NCI-H446 (cell line): Measurements from ENCODE around the gene STK38L.

Experiments
- DNase-seq, 2 experiments: peaks; one replicate each; lab custom pipeline; 2025; lab: John Stamatoyannopoulos, UW

Gene STK38L

GRCh38 chr12:27319848-27320247, 75.8 kb downstream of the STK38L start:
- DNase-seq: no peak

GRCh38 chr12:27324530-27324929, 80.4 kb downstream of the STK38L start:
- no peak for DNase-seq

- no peak for DNase-seq
These were observed 86.8 kb downstream of the STK38L start for GRCh38 chr12:27330846-27331245.

- DNase-seq: peak in 1 of 2 experiments; percentile 6
These were observed 87.3 kb downstream of the STK38L start for GRCh38 chr12:27331291-27331926.

GRCh38 chr12:27331927-27332324, 87.8 kb downstream of the STK38L start:
- DNase-seq: no peak

GRCh38 chr12:27332407-27332713, 88.3 kb downstream of the STK38L start:
- DNase-seq: no peak

GRCh38 chr12:27332714-27333402, 88.8 kb downstream of the STK38L start, which contains the start of gene BMAL2:
Gene BMAL2, plus strand, starts transcription at chr12:27332836. Its CDS starts 237 bp downstream, at chr12:27333073.
- peak in 1 of 2 experiments; percentile 79 for DNase-seq

- DNase-seq: no peak
These were observed 89.4 kb downstream of the STK38L start for GRCh38 chr12:27333403-27334009.

GRCh38 chr12:27334042-27334720, 90.1 kb downstream of the STK38L start:
- no peak for DNase-seq

GRCh38 chr12:27334721-27335082, 90.6 kb downstream of the STK38L start:
- no peak for DNase-seq

- no peak for DNase-seq
These were observed 91.5 kb downstream of the STK38L start for GRCh38 chr12:27335364-27336281.

GRCh38 chr12:27336282-27336653, 92.2 kb downstream of the STK38L start:
- no peak for DNase-seq

- DNase-seq: peak; percentile 7 to 41
These were observed 93.3 kb downstream of the STK38L start for GRCh38 chr12:27337376-27337775.

GRCh38 chr12:27338473-27338872, 94.4 kb downstream of the STK38L start:
- DNase-seq: no peak

GRCh38 chr12:27340971-27341370, 96.9 kb downstream of the STK38L start:
- no peak for DNase-seq

GRCh38 chr12:27342536-27342935, 98.5 kb downstream of the STK38L start:
- no peak for DNase-seq

- DNase-seq: no peak
These were observed 99.3 kb downstream of the STK38L start for GRCh38 chr12:27343255-27344000.

- DNase-seq: no peak
These were observed 100.2 kb downstream of the STK38L start for GRCh38 chr12:27344246-27344645.

GRCh38 chr12:27344760-27345159, 100.7 kb downstream of the STK38L start:
- no peak for DNase-seq

- no peak for DNase-seq
These were observed 101.3 kb downstream of the STK38L start for GRCh38 chr12:27345376-27345775.

GRCh38 chr12:27347779-27348178, 103.7 kb downstream of the STK38L start:
- DNase-seq: no peak
